Mesenchymal stem cell (in vitro differentiated cells and primary cell): ENCODE measurements around the gene LSM7.

Experiments used
- DNase-seq: peaks from one replicate; pipeline ENCODE4 v3.0.0-alpha.2; 2013
- H2AFZ ChIP-seq: one replicate; pipeline ENCODE4 v1.6.1; 2013; ENCODE audit warnings: low read depth, mild to moderate bottlenecking, control low read depth, inconsistent platforms, low read length, moderate library complexity
- H2AK5ac ChIP-seq: 2 replicates; pipeline ENCODE4 v1.6.1; 2013; ENCODE audit warnings: low read length, moderate library complexity, mild to moderate bottlenecking, inconsistent platforms; ENCODE audit not compliant: severe bottlenecking
- H2BK120ac ChIP-seq: one replicate; pipeline ENCODE4 v1.6.1; 2013; ENCODE audit warnings: low read depth, mild to moderate bottlenecking, inconsistent platforms, low read length, moderate library complexity
- H2BK12ac ChIP-seq, 2 experiments: one replicate each; pipeline ENCODE4 v1.6.1; 2013; ENCODE audit warnings: inconsistent platforms in 2 of 2, low read length in 2 of 2, mild to moderate bottlenecking in 2 of 2, moderate library complexity in 2 of 2, control low read depth in 1 of 2
- H2BK15ac ChIP-seq: one replicate; pipeline ENCODE4 v1.6.1; 2013; ENCODE audit warnings: mild to moderate bottlenecking, low read depth, inconsistent platforms; ENCODE audit not compliant: poor library complexity, severe bottlenecking
- H2BK5ac ChIP-seq: 2 replicates; pipeline ENCODE4 v1.6.1; 2013; ENCODE audit warnings: low read depth, mild to moderate bottlenecking, low read length, control low read depth, inconsistent platforms; ENCODE audit not compliant: poor library complexity, severe bottlenecking
- H3K14ac ChIP-seq, 2 experiments: one replicate each; pipeline ENCODE4 v1.6.1; 2013; ENCODE audit warnings: inconsistent platforms in 2 of 2, low read length in 2 of 2, control low read depth in 1 of 2, mild to moderate bottlenecking in 1 of 2, moderate library complexity in 1 of 2
- H3K18ac ChIP-seq, 2 experiments: one replicate each; pipeline ENCODE4 v1.6.1; 2013; ENCODE audit warnings: inconsistent platforms in 2 of 2, low read length in 2 of 2, control low read depth in 1 of 2, low read depth in 1 of 2, mild to moderate bottlenecking in 1 of 2
- H3K23ac ChIP-seq, 2 experiments: one replicate each; pipeline ENCODE4 v1.6.1; 2013; ENCODE audit warnings: inconsistent platforms in 2 of 2, low read length in 2 of 2, mild to moderate bottlenecking in 2 of 2, moderate library complexity in 2 of 2, control low read depth in 1 of 2
- H3K27ac ChIP-seq: 2 replicates; pipeline ENCODE4 v1.5.1; 2013; ENCODE audit warnings: mild to moderate bottlenecking, moderate library complexity, low read length, control low read depth, inconsistent platforms; ENCODE audit not compliant: poor library complexity, severe bottlenecking
- H3K27me3 ChIP-seq, 2 experiments: 2 replicates each; pipeline versions ENCODE4 v1.6.1 to v1.7.0; 2013; ENCODE audit warnings: low read length in 2 of 2, mild to moderate bottlenecking in 2 of 2, moderate library complexity in 2 of 2, control low read depth in 1 of 2, inconsistent platforms in 1 of 2; ENCODE audit not compliant: control insufficient read depth in 1 of 2, insufficient read depth in 1 of 2
- H3K36me3 ChIP-seq, 2 experiments: 2 replicates each; pipeline versions ENCODE4 v1.6.1 to v1.7.0; 2013; ENCODE audit warnings: low read length in 2 of 2, control low read depth in 1 of 2, inconsistent platforms in 1 of 2, low read depth in 1 of 2, mild to moderate bottlenecking in 1 of 2; ENCODE audit not compliant: insufficient read depth in 2 of 2, control insufficient read depth in 1 of 2
- H3K4ac ChIP-seq, 2 experiments: one replicate each; pipeline ENCODE4 v1.6.1; 2013; ENCODE audit warnings: inconsistent platforms in 2 of 2, low read length in 2 of 2, mild to moderate bottlenecking in 2 of 2, moderate library complexity in 2 of 2, control low read depth in 1 of 2, low read depth in 1 of 2
- H3K4me1 ChIP-seq: 2 replicates; pipeline ENCODE4 v1.6.1; 2013; ENCODE audit warnings: low read depth, low read length, control low read depth; ENCODE audit not compliant: control insufficient read depth, insufficient read depth
- H3K4me2 ChIP-seq: 2 replicates; pipeline ENCODE4 v1.6.1; 2013; ENCODE audit warnings: low read length, mild to moderate bottlenecking, inconsistent platforms; ENCODE audit not compliant: poor library complexity, severe bottlenecking
- H3K4me3 ChIP-seq, 2 experiments: 2 replicates each; pipeline versions ENCODE4 v1.5.1 to v1.7.0; 2013; ENCODE audit warnings: low read length in 2 of 2, mild to moderate bottlenecking in 2 of 2, control low read depth in 1 of 2, low read depth in 1 of 2; ENCODE audit not compliant: insufficient read depth in 1 of 2
- H3K79me1 ChIP-seq: replicated peaks from 2 replicates; pipeline ENCODE4 v1.6.1; 2013; ENCODE audit warnings: mild to moderate bottlenecking, control low read depth, low read length, inconsistent platforms; ENCODE audit not compliant: poor library complexity, severe bottlenecking
- H3K9ac ChIP-seq: 2 replicates; pipeline ENCODE4 v1.7.0; 2013; ENCODE audit warnings: mild to moderate bottlenecking, low read length, moderate library complexity
- H3K9me3 ChIP-seq: 2 replicates; pipeline ENCODE4 v1.7.0; 2013; ENCODE audit warnings: mild to moderate bottlenecking, low read length; ENCODE audit not compliant: control insufficient read depth
- H4K8ac ChIP-seq: one replicate; pipeline ENCODE4 v1.6.1; 2013; ENCODE audit warnings: inconsistent platforms, mild to moderate bottlenecking, low read length, moderate library complexity
- H4K91ac ChIP-seq: one replicate; pipeline ENCODE4 v1.6.1; 2013; ENCODE audit warnings: mild to moderate bottlenecking, low read length, inconsistent platforms
- WGBS: methylation state at CpG from one replicate; pipeline ENCODE4 v1.1.7; 2013; ENCODE audit warnings: mixed read lengths; 5-methylcytosine and 5-hydroxymethylcytosine counted together

Gene LSM7

GRCh38 chr19:2341982-2342381 is 13.6 kb upstream of the LSM7 start:
- Histone ChIP-seq H3K4me3 (no peak overlapping the region), H2AFZ (no peak overlapping the region), H2BK12ac (no peak overlapping the region), H4K91ac (no peak overlapping the region), H2BK5ac (no peak overlapping the region), H3K18ac (no peak overlapping the region), H2AK5ac (no peak overlapping the region), H3K27ac (no peak overlapping the region), H4K8ac (no peak overlapping the region), H3K27me3 (no peaks in the 10 kb centered on the region), H3K4ac (no peak overlapping the region), H2BK120ac (no peak overlapping the region), H3K23ac (no peak overlapping the region), H3K36me3 (peaks cover 29 to 87% of the 10 kb centered on the region in 2 experiments), H3K9ac (no peak overlapping the region), H3K9me3 (no peaks in the 10 kb centered on the region), H3K4me1 (peaks cover 8% of the 10 kb centered on the region), H2BK15ac (no peak overlapping the region), H3K79me1 (peaks cover 27% of the 10 kb centered on the region), H3K14ac (no peak overlapping the region), H3K4me2 (no peak overlapping the region)
- no peak for DNase-seq
- WGBS, result 96% methylated on average over 14 of the region's 15 CpGs

GRCh38 chr19:2341244-2341751 is 12.9 kb upstream of the LSM7 start:
- H4K91ac ChIP-seq, result no peak overlapping the region
- H3K14ac ChIP-seq, result no peak overlapping the region
- no peaks in the 10 kb centered on the region for H3K9me3 ChIP-seq
- no peak for DNase-seq
- no peaks in the 10 kb centered on the region for H3K27me3 ChIP-seq
- no peak overlapping the region for H3K18ac ChIP-seq
- no peak overlapping the region for H2BK5ac ChIP-seq
- no peak overlapping the region for H4K8ac ChIP-seq
- H3K79me1 ChIP-seq, result peaks cover 27% of the 10 kb centered on the region
- no peak overlapping the region for H2BK15ac ChIP-seq
- H3K36me3 ChIP-seq, result peaks cover 23 to 92% of the 10 kb centered on the region in 2 experiments
- no peak overlapping the region for H3K4me2 ChIP-seq
- no peak overlapping the region for H2BK120ac ChIP-seq
- H3K4ac ChIP-seq, result no peak overlapping the region
- no peak overlapping the region for H2AK5ac ChIP-seq
- H3K23ac ChIP-seq, result no peak overlapping the region
- H3K27ac ChIP-seq, result no peak overlapping the region
- no peak overlapping the region for H3K9ac ChIP-seq
- no peak overlapping the region for H3K4me3 ChIP-seq
- peaks cover 12% of the 10 kb centered on the region for H3K4me1 ChIP-seq
- H2BK12ac ChIP-seq, result no peak overlapping the region
- no peak overlapping the region for H2AFZ ChIP-seq
- WGBS, result 96% methylated on average over 23 of the region's 24 CpGs

GRCh38 chr19:2340496-2341243 is 12.3 kb upstream of the LSM7 start:
- Histone ChIP-seq H3K4ac (no peak overlapping the region), H4K8ac (no peak overlapping the region), H3K14ac (no peak overlapping the region), H2AFZ (no peak overlapping the region), H2BK15ac (no peak overlapping the region), H3K27ac (no peak overlapping the region), H2AK5ac (no peak overlapping the region), H2BK120ac (no peak overlapping the region), H3K79me1 (peaks cover 27% of the 10 kb centered on the region), H3K4me3 (no peak overlapping the region), H3K18ac (no peak overlapping the region), H4K91ac (no peak overlapping the region), H2BK12ac (no peak overlapping the region), H3K23ac (no peak overlapping the region), H3K4me1 (peaks cover 12% of the 10 kb centered on the region), H2BK5ac (no peak overlapping the region), H3K9me3 (no peaks in the 10 kb centered on the region), H3K27me3 (no peaks in the 10 kb centered on the region), H3K9ac (no peak overlapping the region), H3K36me3 (peaks cover 19 to 87% of the 10 kb centered on the region in 2 experiments), H3K4me2 (no peak overlapping the region)
- 92% methylated on average over 34 of the region's 38 CpGs for WGBS
- no peak for DNase-seq

GRCh38 chr19:2339644-2340310 is 11.4 kb upstream of the LSM7 start:
- H3K9ac ChIP-seq, result no peak overlapping the region
- DNase-seq, result no peak
- H4K8ac ChIP-seq, result no peak overlapping the region
- H2AK5ac ChIP-seq, result no peak overlapping the region
- H3K4me2 ChIP-seq, result no peak overlapping the region
- no peak overlapping the region for H3K18ac ChIP-seq
- no peak overlapping the region for H3K23ac ChIP-seq
- H3K4me1 ChIP-seq, result peaks cover 14% of the 10 kb centered on the region
- no peak overlapping the region for H2BK15ac ChIP-seq
- H2BK5ac ChIP-seq, result no peak overlapping the region
- H3K4me3 ChIP-seq, result no peak overlapping the region
- no peak overlapping the region for H2BK120ac ChIP-seq
- peaks cover 16 to 79% of the 10 kb centered on the region in 2 experiments for H3K36me3 ChIP-seq
- WGBS, result 95% methylated on average over 52 of the region's 52 CpGs
- no peak overlapping the region for H3K27ac ChIP-seq
- no peak overlapping the region for H3K14ac ChIP-seq
- H2BK12ac ChIP-seq, result no peak overlapping the region
- no peak overlapping the region for H2AFZ ChIP-seq
- no peak overlapping the region for H4K91ac ChIP-seq
- H3K79me1 ChIP-seq, result peaks cover 33% of the 10 kb centered on the region
- H3K27me3 ChIP-seq, result no peaks in the 10 kb centered on the region
- no peaks in the 10 kb centered on the region for H3K9me3 ChIP-seq
- H3K4ac ChIP-seq, result no peak overlapping the region
